Measurements from ENCODE around the gene ATP2C1.

Gene ATP2C1

DNA sequence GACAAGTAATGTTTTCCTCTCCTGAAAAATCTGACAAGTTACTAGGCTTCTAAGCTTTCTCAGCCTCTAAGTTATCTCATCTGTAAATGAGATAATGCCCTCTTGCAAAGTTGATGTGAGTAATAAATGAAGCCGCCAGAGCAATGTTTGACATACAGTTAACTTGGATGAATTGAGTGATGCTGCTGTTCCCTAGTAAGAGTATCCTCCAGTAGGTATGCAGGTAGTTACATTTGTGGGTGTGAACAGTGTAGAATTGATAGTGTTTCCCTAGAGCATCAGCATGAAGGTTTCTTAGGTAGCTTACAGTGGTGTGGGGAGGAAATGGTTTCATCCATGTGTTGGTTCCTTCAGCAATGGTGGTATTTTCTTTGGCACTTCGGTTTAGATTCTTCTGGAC lies 3.4 kb downstream of the ATP2C1 start:
- no peak for DNase-seq

DNA sequence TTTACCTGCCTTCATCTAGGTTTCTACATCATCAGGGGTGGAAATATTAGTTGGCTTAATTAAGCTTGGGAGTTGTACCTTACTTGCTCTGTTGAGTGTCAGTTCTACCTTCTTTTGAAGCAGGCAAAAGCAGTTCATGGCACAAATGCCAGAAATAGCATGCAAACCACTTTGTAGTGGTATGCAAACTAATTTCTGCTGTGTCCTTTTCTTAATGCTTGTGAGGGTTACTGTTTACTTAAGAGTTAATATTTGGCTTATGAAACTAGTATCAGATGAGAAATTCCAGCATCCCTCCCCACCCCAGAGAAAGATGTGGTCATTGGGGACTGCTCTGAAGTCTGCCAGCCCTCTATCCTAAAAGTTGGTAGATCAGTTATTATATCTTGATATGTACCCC lies 7.1 kb downstream of the ATP2C1 start:
- no peak for DNase-seq

DNA sequence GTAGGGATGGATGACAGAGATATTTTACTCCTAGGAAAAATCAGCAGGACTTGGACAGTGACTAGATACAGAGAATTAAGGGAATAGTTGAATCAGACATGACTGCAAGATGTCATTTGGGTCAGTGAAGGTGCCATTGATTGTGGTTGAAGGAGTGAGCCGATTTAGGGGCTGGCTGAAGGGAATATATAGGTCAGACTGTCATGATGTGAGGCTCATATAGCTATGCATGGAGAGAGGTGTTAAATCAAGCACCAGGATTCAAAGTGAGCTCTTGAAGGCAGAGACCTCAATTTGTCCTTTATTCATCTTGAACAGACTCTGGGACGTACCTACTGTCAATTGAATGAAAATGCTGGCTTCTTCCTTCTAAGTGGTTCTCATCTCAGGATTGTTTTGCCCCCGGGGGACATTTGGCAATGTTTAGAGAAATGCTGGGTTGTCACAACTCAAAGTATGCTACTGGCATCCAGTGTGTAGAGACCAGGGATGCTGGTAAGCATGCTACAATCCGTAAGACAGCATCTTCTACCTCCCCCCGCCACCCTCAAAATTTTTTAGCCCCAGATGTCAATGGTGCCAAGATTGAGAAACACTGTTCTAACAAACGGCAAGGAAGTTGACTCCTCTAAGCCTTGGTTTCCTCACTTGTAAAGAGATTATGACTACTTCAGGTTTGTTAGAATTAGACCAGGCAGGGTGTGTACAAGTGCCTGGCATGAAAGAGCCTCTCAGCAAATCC lies 7.8 kb downstream of the ATP2C1 start:
- no peak for DNase-seq

DNA sequence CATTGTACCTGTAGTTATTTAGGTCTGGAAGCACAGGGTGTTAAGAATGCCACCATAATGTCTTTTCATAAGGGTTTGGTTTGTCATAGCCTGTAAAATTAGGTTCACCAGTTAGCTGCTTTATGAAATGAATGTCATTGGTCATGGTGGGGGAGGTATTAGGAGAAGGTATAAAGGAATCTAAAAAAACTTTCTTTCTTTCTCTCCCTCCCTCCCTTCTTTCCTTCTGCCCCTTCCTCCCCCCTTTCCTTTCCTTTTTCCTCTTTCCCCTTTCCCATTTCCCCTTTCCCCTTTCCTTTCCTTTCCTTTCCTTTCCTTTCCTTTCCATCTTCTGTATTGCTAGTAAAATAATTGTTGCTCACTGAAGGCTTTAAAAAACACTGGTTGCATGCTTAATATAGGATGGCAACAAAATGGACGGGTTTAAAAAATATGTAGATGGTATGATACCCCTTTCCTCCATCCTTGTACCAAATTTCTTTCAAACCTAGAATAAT lies 9.6 kb downstream of the ATP2C1 start:
- no peak for DNase-seq

DNA sequence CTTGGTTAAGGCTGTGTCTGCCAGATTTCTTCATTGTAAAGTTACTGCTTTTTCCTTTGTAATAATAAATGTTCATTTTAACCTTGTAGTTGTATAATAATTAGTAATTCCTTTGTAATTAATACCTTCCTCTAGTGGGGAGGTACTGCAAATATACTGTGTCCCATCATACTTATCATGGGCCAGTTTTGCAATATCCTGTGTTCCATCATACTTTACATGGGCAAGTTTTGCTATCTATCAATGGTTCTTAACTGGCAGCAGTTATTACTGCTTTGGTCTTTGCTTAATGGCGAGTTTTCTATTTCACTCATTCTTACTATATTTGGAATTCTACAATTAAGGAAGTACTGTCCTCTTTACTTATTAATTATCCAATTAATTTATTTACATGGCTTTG lies 10.6 kb downstream of the ATP2C1 start:
- DNase-seq: no peak

DNA sequence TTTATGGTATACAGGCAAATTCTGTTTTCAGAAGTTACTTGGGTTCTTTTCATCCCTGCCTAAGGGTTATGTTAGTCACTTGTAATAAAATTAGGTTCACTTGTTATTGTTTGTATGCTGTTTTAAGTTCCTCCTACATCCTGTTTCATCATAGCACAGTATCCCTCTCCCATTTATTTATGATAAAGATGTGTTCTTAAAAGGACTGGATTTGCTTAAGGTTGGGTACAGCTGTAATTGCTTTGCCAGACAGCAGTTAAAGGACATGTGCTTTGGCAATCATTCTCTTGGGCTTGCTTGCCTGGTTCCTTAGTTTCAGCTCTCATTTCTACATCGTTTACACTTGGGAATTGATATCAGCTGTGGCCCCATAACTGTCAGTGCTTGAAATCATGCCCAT lies 11.7 kb downstream of the ATP2C1 start:
- no peak for DNase-seq

DNA sequence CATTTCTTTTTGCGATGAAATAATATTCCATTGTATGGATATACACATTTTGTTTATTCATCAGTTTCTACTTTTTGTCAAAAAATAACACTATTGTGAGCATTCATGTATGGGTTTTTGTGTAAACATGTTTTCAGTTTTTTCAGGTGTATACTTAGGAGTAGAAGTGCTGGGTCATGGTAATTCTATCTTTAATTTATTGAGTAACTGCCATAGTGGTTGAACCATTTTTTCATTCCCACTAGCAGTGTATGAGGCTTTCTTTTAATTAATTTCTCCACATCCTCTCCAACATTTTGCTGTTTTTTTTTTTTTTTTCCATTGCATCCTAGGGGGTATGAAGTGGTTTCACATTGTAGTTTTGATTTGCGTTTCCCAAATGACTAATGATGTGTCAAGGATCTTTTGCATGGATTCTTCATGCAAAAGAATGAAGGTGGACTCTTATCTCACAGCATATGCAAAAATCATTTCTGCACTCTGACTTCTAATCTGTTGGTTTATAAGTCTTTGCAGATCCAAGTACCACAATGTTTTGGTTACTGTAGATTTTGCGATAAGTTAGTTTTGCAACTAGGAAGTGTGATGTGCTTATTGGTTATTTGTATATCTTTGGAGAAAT lies 12.6 kb downstream of the ATP2C1 start:
- no peak for DNase-seq

DNA sequence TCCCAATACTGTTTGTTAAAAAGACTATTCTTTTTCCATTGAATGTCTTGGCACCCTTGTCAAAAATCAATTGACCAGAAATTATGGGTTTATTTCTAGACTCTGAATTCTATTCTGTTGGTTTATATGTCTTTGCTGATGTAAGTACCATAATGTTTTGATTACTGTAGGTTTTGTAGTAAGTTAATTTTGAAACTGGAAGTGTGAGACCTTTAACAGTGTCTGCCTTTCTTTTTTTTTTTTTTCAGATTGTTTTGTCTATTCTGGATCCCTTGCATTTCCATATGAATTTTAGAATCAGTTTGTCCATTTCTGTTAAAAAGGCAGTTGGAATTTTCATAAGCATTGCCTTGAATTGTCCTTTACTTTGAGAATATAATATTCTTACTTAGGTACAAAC lies 13.6 kb downstream of the ATP2C1 start:
- no peak for DNase-seq

DNA sequence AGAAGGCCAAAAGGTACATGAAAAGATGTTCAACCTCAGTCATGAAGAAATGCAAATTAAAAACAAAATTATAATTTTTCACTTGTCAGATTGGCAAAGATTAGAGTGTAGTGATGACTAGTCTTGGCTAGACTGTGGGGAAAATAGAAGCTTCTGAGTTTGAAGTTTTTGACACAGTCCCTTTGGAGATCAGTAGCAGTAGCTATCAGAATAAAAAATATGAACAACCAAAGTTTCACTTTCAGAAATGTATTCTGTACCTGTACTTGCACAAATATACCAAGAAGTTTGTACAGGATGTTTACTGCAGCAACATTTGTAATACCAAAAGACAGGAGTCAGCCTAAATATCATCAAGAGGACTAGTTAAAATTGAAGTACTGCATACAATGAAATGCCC lies 14.1 kb downstream of the ATP2C1 start:
- no peak for DNase-seq

DNA sequence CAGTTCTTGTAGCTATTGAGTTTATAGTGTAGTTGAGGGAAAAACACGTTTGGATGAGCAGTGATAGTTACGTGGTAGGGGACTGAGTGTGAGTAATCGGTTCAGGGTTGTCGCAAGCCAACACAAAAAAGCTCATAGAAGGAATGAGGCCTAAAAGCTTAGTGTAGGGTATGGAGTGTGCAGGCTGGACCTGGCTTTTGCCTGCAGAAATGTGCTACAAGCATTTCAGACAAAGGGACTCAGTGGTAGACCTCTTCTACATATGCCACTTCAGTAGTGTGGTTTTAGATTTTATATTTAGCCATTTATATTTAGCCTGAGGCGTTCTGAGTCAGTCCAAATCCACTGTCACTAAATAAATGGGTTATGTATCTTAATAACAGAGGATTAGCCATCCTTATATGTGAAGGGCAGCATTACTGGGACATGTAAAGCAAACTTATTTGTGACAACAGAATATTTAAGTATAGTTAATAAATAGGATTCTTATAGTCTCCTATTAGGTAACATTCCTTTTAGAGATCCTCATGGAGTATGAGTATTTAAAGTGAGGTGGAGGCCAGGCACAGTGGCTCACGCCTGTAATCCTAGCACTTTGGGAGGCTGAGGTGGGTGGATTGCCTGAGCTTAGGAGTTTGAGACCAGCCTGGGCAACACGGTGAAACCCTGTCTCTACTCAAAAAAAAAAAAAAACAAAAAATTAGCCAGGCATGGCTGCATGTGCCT lies 21.8 kb downstream of the ATP2C1 start:
- no peak for DNase-seq

DNA sequence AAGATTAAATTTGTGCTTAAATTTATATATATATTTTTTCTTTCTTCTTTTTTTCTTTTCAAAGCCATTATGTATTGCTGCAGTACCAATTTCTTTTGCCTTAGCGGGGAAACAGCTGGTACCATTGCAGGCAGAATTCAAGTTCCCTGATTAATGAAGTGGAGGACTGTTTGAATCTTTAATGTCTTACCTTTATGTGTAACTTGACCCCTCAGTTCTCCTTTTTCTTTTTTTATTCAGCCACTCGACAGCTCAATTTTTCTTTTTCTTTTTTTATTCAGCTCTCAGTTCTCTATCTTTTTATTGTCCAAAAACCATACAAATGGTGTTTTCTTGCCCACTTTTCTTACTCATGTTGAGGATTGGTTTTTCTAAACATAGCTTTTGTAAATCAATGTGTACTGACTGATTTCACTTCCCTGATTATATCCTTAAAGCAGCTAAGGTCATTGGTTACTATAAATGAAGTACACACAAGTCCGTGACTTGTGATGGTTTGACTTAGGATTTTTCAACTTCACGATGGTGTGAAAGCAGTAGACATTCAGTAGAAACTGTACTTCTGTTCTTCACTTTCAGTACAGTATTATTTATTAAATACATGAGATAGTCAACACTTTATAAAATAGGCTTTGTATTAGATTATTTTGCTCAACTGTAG lies 22.8 kb downstream of the ATP2C1 start:
- no peak for DNase-seq

DNA sequence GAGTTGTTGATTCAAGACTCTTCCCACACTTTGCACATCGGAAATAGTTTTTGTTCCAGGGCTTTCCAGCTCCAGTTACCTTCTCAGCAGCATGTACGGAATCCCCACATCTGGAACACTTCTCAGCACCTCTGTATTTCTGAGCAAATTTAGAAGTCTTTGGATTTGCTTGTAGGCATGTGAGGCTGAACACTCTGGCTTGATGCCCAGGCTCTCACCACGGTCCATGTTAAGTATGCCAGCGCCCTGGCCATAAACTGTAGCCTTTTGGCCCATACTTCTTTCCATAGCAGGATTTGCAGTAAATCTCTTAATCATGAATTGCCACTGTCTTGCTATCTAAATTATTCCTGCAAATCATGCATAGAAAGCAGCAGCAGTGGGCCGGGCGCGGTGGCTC lies 24.4 kb downstream of the ATP2C1 start:
- DNase-seq: no peak

DNA sequence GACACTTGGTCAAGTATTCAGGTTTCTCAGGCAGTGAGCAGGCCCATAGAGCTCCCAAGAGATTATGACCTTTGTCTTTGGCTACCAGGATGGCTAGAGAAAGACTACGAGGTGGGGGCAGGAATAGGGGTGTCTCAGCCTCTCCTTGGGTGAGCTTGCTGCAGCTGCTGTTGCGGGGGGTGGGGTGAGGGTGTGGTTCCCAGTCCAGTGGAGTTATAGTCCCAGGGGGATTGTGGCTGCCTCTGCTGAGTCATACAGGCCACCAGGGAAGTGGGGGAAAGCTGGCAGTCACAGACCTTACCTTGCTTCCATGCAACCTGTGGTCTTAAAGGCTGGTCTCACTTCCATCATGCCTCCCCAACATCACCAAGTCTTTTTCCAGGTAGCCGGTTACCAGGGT lies 31.7 kb downstream of the ATP2C1 start:
- no peak for DNase-seq

DNA sequence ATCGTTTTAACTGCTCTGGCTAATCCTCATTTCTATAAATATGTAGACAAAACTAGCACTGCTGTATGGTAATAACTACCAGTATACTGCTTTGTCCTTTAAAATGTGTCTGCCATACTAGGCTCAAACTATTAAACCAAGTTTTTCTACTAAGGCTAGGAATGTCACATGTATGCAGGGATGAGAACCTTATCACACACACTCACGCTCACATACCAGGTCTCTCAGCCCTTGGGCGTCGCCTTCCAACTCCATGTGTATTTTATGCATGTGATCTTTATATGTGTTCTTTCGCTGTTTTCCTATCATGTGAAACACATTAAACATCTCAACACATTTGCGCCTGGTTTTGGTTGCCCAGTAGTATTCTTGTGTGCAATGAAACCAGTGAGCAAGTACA lies 32.6 kb downstream of the ATP2C1 start:
- no peak for DNase-seq

DNA sequence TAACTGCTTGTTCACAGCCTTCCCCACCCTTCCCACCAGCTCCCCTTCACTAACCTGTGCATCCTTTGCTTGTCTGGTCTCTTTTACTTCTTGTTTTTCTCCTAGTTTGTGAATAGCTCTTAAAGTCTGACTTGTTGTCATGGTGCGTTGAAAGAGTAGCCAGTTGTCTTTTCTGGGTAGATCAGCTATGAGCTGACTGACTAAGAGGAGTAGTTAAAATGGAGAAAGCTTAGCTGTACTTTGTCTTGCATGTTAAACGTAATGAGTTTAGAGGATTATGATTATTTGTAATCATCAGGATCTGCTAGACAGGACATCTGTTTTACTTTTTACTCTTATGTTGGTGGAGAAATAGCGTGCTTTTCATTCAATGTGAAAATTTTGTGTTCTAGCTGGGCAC lies 35.9 kb downstream of the ATP2C1 start:
- DNase-seq: no peak

DNA sequence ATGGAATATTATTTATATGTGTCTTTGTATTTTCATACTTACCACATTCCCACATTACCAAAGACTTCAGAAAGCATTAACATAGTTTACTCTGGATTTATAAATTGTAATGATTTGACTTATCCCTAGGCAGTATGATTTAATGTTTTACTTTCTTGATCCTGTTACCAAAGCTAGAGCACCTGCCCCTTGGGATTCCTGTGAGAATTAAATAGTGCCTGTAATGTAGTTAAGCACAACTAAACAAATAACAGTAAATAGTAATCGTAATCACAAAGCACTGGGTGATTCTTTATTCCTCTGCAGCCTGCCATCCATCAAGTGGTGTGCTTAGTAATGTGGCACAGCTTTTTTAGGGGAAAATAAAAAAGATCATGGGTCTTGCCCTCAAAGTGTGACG lies 39.1 kb downstream of the ATP2C1 start:
- no peak for DNase-seq

DNA sequence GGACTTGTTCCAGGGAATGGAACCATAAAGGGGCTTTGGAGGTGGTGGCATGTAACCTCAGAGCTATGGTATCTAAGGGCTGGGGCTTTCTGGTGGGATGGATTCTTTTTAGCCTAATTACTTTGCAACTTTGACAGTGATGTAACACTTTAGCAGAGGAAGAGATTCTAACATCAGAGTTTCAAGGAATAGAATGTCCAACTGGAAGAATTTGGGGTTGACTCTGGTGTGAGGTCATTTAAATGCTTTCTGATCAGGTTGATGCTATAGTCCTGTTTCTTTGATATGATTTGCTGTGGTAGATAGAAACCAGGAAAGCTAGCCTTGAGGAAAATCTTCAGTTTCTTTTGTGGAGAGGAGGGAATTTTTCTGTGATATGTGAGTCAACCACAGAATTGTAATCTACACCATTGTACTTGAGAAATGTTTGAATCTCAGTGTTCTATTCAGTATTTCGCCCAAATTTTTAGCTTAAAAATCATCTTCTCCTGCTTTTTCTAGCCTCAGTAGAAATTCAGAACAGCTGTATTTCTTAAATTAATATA lies 40.0 kb downstream of the ATP2C1 start:
- DNase-seq: no peak

DNA sequence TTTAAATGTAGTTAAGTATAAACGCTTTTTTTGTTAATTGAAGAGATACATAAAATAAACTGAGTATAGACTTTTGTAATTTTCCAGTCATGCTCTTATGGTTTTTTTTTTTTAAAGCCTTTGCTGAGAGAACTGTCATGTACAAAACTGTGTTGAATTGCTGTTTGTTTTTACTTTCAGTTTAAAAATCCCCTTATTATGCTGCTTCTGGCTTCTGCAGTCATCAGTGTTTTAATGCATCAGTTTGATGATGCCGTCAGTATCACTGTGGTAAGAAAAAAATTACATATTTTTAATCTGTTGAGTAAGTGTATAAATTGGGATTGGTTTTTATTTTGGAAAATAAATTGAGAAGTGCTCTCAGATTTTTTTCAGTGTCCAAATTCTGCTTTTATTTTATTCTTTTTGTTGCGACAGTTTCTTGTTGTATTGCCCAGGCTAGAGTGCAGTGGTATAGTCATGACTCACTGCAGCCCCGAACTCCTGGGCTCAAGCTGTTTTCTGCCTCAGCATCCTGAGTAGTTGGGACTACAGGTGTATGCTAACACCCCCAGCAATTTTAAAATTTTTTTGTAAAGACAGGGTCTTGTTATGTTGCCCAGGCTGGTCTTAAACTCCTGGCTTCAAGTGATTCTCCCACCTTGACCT lies 40.7 kb downstream of the ATP2C1 start:
- DNase-seq: no peak

DNA sequence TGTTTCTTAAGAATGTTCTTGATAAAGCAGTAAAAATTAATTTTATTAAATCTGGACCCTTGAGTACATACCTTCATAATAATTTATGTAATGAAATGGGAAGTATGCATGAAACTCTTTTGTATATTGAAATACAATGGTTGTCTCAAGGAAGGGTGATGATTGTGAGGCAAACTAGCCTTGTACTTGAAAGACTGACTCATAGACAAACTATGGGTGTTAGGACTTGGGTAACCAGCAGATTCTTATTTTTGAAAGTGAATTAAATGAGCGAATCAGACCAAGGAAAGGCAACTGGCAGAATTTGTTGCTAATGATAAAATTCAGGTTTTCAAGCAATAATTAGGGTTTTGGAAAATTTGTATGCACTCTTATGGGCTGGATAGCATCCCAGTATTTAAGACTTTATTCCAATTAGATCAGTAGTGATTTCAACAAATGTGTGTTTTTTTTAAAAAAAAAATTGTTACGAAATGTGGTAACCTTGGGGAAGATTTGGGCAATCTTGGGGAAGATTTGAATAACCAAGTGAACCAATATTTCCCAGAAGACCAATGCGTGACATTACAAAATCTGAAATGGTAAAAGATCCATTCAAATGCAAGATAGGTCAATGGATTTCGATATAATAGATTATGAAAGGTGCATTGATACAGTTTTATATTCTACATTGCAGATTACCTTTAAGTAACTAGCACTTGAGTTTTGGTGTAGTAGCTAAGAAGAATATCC lies 42.0 kb downstream of the ATP2C1 start:
- no peak for DNase-seq

DNA sequence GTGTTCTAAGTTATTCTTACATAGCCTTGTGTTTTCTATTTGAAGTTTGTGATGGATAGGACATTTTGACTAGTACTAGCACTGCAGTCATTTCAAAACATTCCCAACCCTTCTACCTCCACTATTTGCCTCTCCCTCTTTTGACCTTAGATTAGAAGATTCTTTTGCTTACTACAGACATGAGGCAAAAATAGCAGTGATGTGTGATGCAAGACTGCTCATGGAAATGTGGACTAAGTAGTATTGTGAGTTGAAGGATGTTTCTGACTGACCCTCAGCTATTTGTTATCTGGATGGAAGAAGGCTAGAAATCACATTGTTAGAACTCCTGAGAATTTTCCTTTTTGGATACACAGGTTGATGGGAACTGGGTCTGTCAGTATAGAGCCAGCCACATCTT lies 45.9 kb downstream of the ATP2C1 start:
- no peak for DNase-seq

DNA sequence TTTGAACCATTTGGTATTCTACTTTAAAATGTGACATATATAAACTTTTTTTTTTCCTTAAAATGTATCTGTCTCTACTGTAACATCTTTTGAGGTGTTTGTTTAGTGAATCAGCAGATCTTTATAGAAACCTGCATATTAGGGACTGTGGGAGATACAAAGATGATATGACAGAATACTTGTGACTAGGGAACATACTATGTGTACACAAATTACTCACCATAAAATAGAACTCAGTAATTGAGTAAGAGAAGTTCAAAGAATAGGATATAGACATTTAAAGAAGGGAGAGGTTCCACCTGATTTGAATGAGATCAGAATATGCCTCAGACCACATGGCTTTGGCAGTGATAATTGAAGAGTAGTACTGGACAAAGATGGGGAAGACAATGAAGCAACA lies 47.9 kb downstream of the ATP2C1 start:
- DNase-seq: no peak

DNA sequence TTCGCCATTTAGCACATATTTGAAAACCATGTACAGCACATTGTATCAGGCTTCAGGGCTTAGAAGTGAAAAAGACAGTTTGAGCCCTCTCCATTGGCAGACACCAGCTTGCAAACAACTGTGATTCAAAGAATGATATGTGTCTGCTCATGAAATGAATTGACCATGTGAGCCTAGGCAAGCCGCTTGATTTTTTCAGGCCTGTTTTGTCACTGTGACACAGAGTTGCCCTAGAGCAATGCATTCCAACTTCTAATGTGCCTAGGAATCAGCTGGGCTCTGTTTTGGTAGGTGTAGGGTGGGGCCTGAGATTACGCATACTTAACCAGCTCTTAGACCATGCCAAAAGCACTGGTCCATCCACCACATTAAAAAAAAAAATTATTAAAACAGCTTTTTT lies 53.0 kb downstream of the ATP2C1 start:
- DNase-seq: no peak

Measured in NCI-H446 treated with DMSO at 0.1 percent for 48 hours (cell line).